Erythroblast (primary cell): ENCODE results near the gene TEKT5.

ENCODE experiments used
- DNase-seq, 2 experiments: peaks; one replicate each; lab custom pipeline; 2025; lab: John Stamatoyannopoulos, UW
- GATA1 ChIP-seq: IDR thresholded peaks from 2 replicates; pipeline ENCODE4 v1.6.1; 2011; ENCODE audit warnings: low read depth, mild to moderate bottlenecking, control low read depth, low read length, moderate library complexity
- POLR2A ChIP-seq: IDR thresholded peaks from 2 replicates; pipeline ENCODE4 v1.6.1; 2011; ENCODE audit warnings: mild to moderate bottlenecking, low read length

The TEKT5 gene

GRCh38 chr16:10675216-10675615 lies 19.5 kb downstream of the TEKT5 start:
- TF ChIP-seq POLR2A (no peak), GATA1 (no peak)
- DNase-seq = no peak

DNA sequence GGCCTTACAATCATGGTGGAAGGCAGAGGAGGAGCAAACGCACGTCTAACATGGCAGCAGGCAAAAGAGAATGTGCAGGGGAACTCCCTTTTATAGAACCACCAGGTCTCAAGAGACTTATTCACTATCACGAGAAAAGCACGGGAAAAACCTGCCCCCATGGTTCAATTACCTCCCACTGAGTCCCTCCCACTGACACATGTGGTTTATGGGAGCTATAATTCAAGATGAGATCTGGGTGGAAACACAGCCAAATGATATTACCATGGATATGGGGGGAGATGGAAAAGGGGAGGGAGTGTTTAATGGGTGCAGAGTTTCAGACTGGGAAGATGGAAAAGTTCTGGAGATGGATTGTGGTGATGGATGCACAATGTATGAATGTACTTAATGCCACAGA lies 23.0 kb downstream of the TEKT5 start:
- TF ChIP-seq GATA1 = no peak
- no peak for TF ChIP-seq POLR2A

GRCh38 chr16:10669791-10670190 lies 24.9 kb downstream of the TEKT5 start:
- DNase-seq = no peak
- no peak for TF ChIP-seq POLR2A
- TF ChIP-seq GATA1 = no peak

More for the DNA sequence above, 23.0 kb downstream of the TEKT5 start:
- no peak for DNase-seq

GRCh38 chr16:10668322-10669045 lies 26.2 kb downstream of the TEKT5 start:
- TF ChIP-seq POLR2A (no peak), GATA1 (no peak)
- no peak for DNase-seq

DNA sequence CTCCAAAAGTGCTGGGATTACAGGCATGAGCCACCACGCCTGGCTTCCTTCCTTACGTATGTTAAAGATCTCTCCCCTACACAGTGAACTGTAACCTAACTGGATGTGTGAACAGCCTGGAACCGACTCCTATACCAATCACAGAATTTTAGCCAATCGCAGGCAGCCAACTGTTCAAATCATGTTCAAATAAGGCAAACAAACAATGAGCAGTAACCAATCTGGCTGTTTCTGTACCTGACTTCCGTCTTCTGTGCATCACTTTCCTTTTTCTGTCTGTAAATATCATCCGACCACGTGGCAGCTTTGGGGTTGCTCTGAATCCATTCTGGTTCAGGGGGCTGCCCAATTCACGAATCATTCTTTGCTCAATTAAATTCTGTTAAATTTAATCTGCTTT lies 27.5 kb downstream of the TEKT5 start:
- no peak for DNase-seq

GRCh38 chr16:10666291-10666690 lies 28.4 kb downstream of the TEKT5 start:
- DNase-seq = no peak
- TF ChIP-seq POLR2A (no peak), GATA1 (no peak)

More for the DNA sequence above, 27.5 kb downstream of the TEKT5 start:
- no peak for TF ChIP-seq POLR2A
- TF ChIP-seq GATA1 = no peak

- no peak for DNase-seq
- TF ChIP-seq POLR2A = no peak
- TF ChIP-seq GATA1 = no peak
These were observed 29.6 kb downstream of the TEKT5 start for GRCh38 chr16:10665166-10665565.

- DNase-seq = no peak
- TF ChIP-seq GATA1 (no peak), POLR2A (no peak)
These were observed 30.0 kb downstream of the TEKT5 start for GRCh38 chr16:10664720-10665126.

DNA sequence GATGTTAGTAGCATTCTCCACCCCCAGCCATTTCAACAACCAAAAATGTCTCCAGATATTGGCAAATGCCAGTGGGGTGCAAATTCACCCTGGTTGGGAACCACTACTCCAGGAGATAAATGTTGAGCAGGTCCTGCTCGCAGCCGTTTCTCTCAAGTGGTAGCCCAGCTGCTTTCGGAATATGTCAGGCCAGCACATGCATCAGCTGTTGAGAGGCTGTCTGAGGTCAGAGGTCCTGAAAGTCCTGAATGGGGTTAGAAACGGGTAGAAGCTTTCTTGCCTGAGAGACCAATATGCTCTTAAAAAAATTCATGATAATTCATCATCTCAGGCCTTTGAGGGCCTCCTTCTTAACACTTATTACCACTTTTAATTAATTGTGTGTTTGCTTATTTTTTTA lies 31.0 kb downstream of the TEKT5 start:
- DNase-seq = no peak
- TF ChIP-seq GATA1 = no peak
- TF ChIP-seq POLR2A = no peak

- no peak for DNase-seq
- no peak for TF ChIP-seq GATA1
- TF ChIP-seq POLR2A = no peak
These were observed 31.6 kb downstream of the TEKT5 start for GRCh38 chr16:10663146-10663545.

GRCh38 chr16:10662212-10662611 lies 32.5 kb downstream of the TEKT5 start:
- no peak for DNase-seq
- TF ChIP-seq GATA1 = no peak
- TF ChIP-seq POLR2A = no peak

DNA sequence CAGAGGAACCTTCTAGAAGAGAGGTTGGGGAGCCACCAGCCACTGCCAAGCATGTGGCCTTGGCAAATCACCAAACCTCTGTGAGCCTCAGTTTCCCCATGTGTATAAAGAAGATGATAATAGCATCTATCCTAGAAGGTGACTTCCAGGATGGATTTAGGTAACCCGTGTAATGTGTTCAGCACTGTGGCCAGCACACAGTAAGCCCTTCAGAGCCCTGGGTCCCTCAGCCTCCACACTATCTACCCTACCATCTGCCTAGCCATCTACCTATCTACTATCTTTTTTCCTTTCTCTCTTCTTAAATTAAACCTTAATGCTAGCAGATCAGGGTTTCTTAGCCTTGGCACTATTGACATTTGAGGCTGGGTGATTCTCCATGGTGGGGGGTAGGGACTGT lies 33.0 kb downstream of the TEKT5 start:
- TF ChIP-seq POLR2A (no peak), GATA1 (no peak)
- no peak for DNase-seq

DNA sequence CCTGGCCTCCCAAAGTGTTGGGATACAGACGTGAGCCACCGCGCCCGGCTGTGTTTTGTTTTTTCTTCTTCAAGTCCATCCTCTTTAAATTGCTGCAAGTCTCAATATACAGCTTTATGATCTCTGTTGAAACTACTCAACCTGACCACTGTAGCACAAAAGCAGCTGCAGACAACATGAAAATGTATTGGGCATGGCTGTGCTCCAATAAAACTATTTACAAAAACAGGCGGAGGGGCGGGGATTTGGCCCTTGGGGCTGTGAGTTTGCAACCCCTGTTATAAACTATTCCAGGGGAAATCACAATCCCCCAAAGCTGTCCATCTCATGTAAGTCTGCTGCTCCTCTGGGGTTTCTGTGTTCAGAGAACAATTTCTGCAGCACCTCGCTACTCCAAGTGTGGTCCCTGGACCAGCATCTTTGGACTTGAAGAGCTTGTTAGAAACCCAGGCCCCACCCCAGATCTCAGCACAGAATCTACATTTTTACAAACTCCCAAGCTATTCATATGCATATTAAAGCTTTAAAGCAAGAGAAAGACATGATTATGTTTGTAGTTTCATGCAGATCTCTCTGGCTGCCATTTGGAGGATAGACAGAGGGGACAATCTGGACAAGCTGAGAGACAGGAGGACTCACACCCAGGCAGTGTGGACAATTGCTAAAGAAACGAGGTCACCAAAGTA lies 33.6 kb downstream of the TEKT5 start:
- no peak for DNase-seq
- TF ChIP-seq GATA1 = no peak
- no peak for TF ChIP-seq POLR2A

- TF ChIP-seq GATA1 (no peak), POLR2A (no peak)
- DNase-seq = no peak
These were observed 35.8 kb downstream of the TEKT5 start for GRCh38 chr16:10658943-10659342.
